Endometrium (tissue), 2 donors: Measurements from ENCODE around the gene TNS4.

Experiments
- FAIRE-seq: peaks from 2 replicates; lab custom pipeline; 2012; peaks lifted over from hg19 to GRCh38; lab: Jason Lieb, UNC
- donor health status: control.
- donor health status: control.

TNS4 gene

DNA sequence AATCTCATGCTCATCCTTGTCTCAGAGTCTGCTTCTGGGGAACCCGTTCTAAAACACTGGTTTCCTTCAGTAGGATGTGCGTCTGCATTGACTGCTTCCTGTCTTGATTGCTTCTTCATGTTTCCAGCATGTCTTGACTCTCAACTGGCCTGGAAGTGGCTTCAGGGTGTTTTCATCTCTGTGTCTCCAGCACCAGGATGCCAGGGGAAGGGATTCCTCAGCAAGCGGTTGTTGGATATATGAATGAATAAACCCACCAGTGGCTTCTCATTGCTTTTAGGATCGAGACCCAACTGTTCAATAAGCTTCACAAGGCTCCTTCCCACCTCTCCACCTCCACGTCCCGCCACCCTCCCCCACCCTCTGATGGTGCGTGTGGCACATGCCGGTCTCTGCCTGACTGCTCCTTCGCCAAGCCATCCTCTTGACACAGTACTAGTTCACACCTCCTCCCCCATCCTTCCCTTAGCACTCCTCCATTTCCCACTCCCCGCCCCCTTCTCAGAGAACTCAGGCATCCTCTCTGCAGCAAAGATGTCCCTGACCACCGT, 14.1 kb upstream of the TNS4 start:
- no peak for FAIRE-seq

DNA sequence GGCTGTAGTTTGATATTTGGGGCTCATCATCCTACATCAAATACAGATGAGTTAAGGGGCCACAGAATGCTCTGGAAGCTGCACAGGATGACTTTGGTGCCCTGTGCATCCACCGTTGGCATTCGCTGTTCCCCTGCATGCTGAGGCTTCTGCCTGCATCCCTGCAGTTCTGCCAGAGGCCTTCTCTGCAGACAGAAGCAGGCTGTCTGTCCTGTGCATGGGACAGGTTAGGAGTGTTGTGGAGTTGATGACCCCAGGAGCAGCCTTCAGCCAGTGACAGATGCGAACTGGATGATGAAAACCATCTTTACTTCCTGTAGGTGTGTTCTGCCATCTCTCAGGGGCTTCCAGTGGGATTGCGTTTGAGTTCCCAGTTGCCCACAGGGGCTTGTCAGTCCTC, 13.6 kb upstream of the TNS4 start:
- no peak for FAIRE-seq

DNA sequence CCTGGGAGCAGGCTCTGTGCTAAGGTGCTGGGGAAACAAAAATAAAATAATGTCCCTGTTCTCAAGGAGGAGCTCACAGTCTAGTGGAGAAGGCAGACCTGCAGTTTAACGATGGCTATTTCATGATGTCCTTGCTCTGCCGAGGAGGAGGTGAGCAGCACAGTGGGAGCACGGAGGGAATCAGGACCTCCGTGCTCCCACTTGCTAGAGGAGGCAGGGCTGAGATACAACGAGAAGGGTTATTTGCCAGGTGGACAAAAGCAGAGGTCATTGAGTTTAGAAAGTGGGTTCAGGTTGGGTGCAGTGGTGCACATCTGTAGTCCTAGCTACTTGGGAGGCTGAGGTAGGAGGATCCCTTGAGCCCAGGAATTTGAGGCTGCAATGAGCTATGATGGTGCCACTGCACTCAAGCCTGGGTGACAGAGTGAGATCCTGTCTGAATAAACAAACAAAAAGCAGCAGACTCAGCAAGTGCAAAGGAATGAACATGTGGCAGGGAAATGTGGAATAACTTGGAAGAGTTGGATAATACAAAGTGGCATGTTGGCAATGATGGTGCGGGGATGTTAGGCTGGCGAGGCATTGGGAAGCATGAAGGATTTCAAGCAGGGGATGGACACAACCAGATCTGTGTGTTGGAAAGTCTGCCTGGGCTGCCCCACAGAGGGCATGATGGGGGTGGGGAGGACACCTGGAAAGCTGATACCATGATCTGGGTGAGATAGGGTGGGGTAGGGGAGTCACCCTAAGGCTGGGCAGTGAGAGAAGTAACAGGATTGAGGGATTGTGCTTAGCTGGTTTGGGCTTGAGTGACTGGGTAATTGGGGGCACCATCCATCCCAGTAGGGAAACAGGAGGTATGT, 12.8 kb upstream of the TNS4 start:
- FAIRE-seq: no peak

DNA sequence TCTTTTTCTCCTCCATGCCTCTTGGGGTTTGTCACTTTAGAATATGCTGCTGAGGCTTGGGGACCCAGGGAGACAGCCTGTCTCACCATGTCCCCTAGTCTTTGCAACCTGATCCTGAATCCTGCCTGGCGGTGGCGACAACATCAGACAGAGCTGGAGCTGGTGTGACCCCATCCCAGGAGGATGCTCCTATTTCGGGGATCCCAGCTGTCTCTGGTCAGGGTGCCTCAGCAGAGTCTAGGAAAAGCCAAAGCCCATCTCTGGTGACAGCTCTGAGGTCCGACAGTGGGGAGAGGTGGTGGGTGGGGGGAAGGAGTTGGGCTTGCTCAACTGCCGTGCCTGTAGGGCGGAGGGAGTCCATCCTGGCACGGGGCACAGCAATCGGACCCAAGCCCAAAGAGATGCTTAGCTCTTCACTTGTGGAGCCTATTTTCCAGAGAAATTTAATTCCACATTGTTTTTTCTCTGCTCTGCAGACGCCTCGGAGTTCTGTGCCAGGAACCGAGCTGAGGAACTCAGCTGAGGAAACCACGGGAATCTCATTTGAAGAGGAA, 10.3 kb upstream of the TNS4 start:
- no peak for FAIRE-seq

DNA sequence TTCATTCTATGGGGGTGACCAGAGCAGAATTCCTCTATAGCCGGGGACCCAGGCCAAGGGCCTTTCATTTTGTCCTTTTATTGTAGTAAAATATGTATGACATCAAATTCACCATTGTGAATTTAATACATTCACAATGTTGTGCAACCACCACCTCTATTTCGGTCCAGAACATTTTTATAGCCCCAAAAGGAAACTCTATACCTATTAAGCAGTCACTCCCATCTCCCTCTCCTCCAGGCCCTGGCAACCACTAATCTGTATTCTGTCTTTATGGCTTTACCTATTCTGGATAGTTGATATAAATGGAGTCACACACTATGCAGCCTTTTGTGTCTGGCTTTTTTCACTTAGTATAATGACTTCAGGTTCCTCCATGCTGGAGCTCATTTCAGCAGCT, 9.7 kb upstream of the TNS4 start:
- FAIRE-seq: no peak

DNA sequence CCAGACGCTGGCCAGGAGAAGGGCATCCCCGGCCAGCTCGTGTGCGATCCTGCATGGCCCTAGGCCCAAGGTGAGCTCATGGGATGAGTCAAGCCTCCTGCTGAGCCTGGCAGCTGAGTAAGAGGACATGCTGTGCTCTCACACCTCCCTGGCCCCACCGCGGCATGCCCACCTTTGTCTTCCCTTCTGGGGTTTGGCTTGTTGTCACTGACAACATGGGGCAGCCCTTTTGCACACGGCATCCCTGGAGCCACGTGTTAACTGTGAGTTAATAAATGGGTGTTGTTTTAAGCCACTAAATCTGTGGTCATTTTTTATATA, 8.9 kb upstream of the TNS4 start:
- FAIRE-seq: no peak

DNA sequence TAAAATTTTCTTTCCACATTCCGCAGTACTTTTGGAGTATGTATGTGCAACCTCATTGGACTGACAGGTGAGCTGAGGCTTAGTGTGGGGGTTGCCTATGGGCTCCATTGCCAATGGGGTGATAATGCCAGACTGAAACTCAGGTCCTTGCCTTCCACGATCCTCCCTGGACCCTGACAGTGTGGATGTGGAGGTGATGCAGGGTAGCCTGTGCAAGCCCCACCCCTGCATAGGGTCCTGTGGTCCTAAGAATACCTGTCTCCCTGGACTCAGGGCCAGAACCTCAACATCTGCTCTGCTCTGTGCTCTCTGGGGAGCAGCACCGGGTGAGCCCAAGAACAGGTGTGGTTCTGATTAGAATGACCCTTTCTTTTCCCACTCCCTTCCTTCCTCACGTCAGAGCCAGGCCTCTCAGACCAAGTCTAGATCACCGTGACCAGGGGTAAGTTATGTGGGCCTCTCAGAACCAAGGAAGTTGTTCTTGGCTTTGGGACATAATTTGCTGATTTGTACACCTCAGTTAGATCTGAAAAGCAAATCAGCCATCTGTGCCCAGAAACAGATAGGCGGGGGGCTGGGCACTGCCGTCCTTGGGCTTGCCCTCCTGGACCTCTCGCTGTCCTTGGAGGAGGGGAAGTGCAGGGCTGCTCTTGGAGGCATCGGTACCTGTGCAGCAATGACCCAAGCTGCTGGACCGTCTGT, 8.4 kb upstream of the TNS4 start:
- no peak for FAIRE-seq

DNA sequence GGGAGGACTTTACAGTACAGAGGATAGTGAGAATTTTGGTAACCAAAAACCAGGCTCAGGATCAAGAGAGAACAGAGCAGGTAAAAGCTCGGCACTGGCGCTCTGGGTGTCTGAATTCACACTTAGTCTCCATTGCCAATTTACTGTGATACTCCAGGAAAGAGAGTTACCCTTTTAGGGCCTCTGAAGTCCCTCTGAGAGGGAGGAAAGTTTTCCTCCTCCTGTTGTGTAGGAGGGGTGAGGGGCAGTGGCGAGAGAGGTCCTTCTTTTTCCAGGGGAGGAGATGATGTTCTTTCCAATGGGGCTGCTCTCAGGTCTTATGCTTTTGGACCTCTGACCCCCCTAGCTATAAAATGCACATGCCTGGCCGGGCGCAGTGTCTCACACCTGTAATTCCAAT, 5.4 kb upstream of the TNS4 start:
- no peak for FAIRE-seq

DNA sequence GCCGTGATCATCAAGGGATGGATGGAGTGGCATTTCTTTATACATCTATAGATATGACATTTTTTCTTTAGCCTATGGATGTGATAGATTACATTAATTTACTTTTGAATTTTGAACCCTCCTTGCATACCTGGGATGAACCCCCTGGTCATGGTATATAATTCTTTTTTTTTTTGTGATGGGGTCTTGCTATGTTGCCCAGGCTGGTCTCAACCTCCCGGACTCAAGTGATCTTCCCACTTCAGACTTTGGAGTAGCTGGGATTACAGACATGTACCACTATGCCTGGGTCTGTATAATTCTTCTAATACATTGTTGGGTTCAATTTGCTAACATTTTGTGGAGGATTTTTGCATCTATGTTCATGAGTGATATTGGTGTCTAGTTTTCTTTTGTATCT, 1.7 kb upstream of the TNS4 start:
- no peak for FAIRE-seq

DNA sequence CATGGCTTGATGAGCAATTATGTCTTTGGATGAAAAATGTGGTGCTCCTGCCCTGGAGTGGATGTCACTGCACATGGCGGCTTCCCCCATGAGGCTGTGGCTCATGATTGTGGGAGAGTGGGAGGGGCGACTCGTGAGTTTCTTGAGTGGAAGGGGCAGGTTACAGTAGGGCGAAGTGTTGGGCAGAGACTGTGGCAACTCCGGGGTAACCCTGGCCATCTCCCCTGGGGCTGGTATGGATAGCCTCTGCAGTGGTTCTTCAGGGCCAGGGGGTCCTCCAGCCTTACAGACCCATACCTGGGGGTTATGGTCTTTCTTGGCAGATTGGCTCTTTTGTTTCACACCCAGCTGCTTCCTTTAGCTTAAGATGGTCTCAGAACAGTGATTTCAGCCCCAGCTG, 1.3 kb upstream of the TNS4 start:
- no peak for FAIRE-seq

DNA sequence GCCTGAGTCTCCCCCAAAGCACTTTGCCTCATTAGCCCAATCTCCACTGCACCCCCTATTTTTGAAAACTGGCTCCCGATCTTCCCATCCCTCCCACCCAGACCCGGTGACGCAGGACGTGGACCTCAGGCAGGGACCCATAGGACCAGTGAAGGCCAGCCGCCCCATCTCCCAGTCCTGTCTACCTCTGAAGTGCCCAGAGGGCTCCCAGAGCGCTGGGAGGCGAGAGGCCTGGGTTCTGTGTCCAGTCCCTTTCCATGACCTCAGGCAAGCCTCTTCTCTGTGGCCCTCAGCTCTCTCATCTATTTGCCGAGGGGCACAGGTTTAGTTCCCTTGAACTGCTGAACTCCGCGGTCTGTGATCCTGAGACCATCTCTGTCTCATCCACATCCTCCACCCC, 714 bp downstream of the TNS4 start:
- no peak for FAIRE-seq

DNA sequence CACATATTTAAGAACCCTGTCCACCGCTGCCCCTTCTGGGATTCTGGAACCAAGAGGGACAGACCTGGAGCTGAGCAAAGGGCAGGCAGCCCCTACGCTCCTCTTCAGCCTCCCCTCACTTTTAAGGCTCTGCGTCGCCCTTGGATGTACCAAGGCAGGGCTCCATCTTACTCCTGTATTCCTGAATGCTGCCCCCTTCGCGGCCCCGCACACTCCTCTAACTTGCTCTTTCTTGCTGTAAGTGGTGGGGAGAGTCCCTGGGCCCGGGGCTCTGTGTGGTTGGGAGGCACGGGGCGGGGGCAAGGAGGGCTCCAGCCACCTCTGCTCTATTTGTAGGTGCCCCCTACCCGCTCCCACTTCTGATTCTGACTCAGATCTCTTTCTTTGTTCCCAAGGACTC, 1.2 kb downstream of the TNS4 start:
- FAIRE-seq: no peak

DNA sequence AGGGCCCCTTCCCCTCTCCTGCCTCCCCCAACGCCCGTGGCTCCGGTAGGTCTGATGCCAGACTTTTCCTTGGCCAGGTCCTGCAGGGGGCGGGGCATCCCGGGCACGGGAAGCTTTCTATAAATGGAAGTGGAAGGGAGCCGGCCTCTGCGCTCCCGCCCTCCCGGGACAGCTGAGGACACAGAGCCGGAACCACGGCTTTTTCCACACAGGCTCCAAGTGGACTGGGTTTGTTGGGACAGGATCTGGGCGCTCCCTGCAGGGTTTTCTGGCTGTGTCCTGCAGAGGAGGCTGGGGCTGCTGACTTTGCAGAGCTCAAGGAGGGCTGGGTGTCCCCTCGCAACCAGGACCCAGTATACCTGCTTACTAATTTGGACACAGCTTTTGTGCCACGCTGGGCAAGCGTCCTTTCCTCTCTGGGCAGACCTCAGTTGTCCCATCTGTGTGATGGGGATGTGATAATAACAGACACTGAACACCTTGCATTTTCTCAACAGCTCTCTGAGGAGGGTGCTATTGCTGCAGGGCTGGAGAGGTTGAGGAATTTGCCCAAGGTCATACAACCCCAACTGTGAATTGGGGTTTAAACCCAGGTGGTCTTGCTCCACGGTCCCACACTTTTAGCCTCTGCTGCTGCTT, 1.8 kb downstream of the TNS4 start:
- no peak for FAIRE-seq

DNA sequence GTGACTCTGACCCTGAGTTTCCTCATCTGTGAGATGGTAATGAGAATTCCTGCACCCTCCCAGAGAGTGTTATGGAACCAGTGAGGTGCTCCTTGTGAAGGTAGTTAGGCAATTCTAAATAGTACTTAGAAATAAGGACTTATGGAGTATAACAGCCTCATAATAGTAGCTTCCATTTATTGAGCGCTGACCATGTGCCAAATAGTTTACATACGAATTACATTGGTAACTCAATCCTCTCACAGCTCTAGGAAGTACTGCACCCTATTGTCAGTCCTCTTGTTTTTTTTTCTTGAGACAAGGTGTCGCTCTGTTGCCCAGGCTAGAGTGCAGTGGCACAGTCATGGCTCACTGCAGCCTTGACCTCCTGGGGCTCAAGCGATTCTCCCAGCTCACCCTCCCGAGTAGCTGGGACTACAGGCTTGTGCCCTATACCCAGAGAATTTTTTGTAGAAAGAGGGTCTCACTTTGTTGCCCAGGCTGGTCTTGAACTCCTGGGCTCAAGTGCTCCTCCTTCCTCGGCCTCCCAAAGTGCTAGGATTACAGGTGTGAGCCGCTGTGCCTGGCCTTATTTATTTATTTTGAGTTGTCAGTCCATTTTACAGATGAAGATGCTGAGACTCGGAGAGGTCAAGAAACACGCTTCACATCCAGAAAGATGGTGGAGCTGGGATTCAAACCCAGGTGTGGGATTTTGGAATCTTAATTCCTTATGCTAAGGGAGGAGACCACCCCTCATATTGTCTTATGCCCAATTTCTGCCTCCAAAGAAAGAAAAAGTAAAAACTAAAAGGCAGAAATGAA, 2.9 kb downstream of the TNS4 start:
- FAIRE-seq: no peak

DNA sequence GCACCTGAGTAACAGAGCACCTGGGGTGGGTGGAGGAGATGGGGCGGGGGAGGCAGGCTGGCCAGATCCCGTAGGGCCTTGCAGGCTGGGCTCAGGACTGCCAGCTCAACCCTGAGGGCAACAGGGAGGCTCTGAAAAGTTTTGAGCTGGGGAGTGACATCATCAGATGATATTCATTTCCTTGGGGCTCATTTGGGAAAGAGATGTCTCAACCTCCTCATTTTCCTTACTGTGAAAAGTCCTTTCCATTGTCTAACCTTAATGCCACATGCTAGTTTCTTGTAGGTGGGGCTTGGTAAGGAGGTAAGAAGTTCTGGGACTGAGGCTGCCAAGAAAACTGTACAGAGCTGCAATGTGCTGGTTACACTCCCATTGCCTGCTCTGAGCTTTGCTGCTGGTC, 3.7 kb downstream of the TNS4 start:
- no peak for FAIRE-seq

DNA sequence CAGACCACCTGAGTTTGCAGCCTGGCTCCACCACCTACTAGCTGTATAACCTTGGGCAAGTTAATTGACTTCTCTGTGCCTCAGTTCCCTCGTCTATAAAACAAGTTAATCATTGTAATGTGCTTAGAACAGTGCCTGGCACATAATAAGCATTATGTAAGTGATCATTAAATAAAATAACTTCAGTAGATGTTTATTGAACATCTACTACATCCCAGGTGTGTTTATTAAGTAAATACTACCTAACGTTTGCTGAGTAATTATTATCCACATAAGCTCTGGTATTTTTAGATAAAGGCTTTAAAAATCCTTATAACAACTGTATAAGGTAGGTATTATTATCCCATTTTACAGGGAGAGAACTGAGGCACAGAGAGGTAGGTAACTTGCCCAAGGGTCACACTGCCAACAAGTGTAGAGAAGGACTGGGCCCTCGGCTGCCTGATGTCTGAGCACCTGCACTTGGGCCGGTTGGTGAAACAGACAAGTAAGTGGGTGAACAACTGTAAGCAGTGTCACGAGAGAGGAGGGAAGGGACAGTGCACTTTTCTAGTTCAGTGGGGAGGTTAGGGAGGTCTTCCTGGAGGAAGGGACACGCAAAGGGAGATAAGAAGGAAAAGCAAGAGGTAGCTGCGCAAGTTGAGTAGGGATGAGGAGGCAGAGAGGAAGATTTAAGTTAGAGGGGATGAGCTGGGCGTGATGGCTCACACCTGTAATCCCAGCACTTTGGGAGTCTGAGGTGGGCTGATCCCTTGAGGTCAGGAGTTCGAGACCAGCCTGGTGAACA, 4.6 kb downstream of the TNS4 start:
- FAIRE-seq: no peak

DNA sequence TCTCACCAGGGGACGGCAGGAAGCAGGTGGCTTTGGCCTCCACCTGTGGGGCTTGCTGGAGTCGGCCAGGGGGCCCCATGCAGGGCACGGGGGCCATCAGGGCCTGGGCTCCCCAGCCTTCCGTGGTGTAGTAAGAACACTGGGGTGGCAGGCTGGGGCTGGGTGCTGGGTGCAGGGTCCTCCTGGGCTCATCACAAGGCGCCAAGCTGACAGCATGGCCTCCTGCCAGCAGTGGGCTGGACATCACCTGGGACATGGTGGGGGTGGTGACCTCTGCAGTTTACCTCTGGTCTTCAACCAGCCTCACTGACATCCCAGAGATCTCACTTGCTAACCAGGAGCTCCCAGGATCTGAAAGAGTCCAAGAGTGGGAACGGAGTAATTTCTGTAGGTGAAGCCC, 5.3 kb downstream of the TNS4 start:
- no peak for FAIRE-seq

DNA sequence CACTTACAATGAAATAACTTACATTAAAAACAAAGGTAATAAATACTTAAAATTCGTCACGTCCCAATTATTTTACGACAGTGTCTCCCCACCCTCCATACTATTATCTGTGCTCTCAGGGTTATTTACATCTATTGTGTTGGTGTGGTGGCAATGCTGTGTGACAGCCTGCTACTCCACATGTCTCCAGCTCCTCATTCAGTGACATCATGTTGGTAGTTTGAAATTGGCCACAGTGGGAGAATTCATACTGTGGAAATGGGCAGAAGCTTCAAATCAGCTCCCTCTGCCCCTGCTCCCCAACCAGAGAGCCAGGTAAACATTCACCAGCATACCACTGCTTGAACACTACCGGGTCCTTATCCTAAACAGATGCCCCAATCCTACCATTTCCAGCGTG, 6.3 kb downstream of the TNS4 start:
- no peak for FAIRE-seq

DNA sequence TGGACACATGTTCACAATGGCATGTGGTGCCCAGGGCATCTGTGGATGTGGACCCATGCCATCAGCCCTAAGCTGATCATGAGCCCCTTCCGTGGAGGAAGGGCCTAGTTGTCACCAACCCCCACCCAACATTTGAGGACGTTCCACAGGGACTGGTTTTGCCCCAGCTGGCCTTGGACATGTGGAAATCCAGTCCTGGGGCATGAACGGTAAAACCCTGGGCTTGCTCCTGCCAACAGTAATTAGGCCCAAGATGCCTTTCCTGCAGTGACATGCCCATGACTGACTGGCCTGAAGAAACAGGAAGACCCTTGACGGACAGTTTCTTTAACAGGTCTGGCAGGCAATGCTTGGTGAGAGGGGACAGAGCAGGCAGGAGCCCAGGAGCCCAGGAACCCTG, 7.7 kb downstream of the TNS4 start:
- FAIRE-seq: no peak

DNA sequence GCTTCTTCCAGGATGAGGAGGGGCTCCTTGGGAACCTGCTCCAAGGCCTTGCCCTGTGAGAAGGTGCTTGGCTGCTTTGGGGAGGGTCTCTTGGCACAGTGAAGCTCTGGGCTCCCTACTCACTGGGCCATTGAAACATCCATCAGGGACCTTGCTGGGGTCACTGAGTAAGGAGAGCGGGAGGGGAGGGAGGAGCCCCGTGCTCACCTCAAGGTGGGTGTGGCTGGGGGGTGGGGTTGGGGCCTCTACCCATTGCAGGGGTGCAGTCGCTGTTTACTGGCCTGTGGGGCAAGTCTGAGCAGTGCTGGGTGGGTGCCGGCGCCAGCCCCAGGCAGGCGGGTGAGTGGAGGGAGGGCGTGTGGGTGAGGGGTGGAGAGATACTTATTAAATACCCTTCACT, 9.9 kb downstream of the TNS4 start:
- FAIRE-seq: no peak

DNA sequence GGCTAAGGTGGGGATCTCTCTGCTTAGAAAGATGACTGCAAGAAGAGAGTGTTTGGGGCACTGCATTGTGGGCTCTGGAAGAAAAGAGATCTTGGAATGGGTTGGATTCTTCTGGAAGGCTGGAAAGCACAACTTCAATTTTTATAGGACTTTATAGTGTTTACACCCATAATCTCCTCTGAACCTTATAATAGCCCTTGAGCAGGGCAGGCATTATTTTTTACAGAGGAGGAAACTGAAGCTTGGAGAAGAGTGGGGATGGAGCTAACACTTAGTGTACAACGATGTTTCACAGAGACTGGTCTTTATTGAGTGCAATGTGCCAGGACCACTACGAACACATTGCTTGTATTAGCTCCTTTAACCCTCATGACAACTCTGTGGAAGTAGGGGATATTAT, 10.4 kb downstream of the TNS4 start:
- FAIRE-seq: no peak
